K562 (cell line): ENCODE results near the gene GNG7. TPM values are rescaled to one million over a fixed set of nuclear protein-coding genes. Genes with fewer than 3 reads are reported as not detected.

Source experiments
- DACH1 ChIP-seq: fragments of 450-650 bp; IDR thresholded peaks from 2 replicates; pipeline ENCODE4 v1.6.1; 2018; ENCODE audit not compliant: partially characterized antibody
- E2F1 ChIP-seq: sonication (generic); formaldehyde crosslinking; IDR thresholded peaks from 2 replicates; pipeline ENCODE4 v1.8.1; 2023; ENCODE audit warnings: mild to moderate bottlenecking, missing genetic modification reagents, moderate library complexity
- GATAD2B ChIP-seq: fragments of 450-650 bp; IDR thresholded peaks from 2 replicates; pipeline ENCODE4 v1.6.1; 2017; ENCODE audit warnings: mild to moderate bottlenecking, borderline replicate concordance
- PHF20 ChIP-seq: fragments of 450-650 bp; IDR thresholded peaks from 2 replicates; pipeline ENCODE4 v1.6.1; 2018; ENCODE audit not compliant: partially characterized antibody
- SAFB ChIP-seq: fragments of 200-400 bp; formaldehyde crosslinking; IDR thresholded peaks from 2 replicates; pipeline ENCODE4 v1.6.1; 2017; ENCODE audit warnings: low read depth, low read length, borderline replicate concordance
- STAG1 ChIP-seq: sonication (generic); formaldehyde crosslinking; IDR thresholded peaks from 2 replicates; pipeline ENCODE4 v1.5.0; 2020; ENCODE audit warnings: missing genetic modification reagents, borderline replicate concordance
- YBX1 ChIP-seq: fragments of 450-650 bp; IDR thresholded peaks from 2 replicates; pipeline ENCODE4 v1.7.1; 2016; ENCODE audit warnings: mild to moderate bottlenecking
- ZBTB9 ChIP-seq: fragments of 450-650 bp; formaldehyde crosslinking; IDR thresholded peaks from 2 replicates; pipeline ENCODE4 v1.4.0; 2020; ENCODE audit warnings: mild to moderate bottlenecking, moderate library complexity
- ZNF212 ChIP-seq: fragments of 450-650 bp; formaldehyde crosslinking; IDR thresholded peaks from 2 replicates; pipeline ENCODE4 v1.4.0; 2020; ENCODE audit warnings: mild to moderate bottlenecking
- ZNF274 ChIP-seq: IDR thresholded peaks from 2 replicates; pipeline ENCODE4 v1.6.1; 2011; ENCODE audit warnings: low read depth, mild to moderate bottlenecking, low read length, moderate library complexity, borderline replicate concordance
- ZNF584 ChIP-seq: fragments of 200-800 bp; sonication (Bioruptor generic); IDR thresholded peaks from 2 replicates; pipeline ENCODE4 v1.6.1; 2016; ENCODE audit warnings: low read depth, mild to moderate bottlenecking, missing genetic modification characterization, missing compliant biosample characterization
- ZNF780A ChIP-seq: fragments of 250-450 bp; sonication (Bioruptor Pico); IDR thresholded peaks from 2 replicates; pipeline ENCODE4 v1.5.0; 2021; ENCODE audit warnings: mild to moderate bottlenecking
- ZNF79 ChIP-seq: fragments of 250-450 bp; sonication (Bioruptor Pico); IDR thresholded peaks from 2 replicates; pipeline ENCODE4 v1.4.0; 2020; ENCODE audit warnings: low read depth, mild to moderate bottlenecking, moderate library complexity
- polyA plus RNA-seq, 8 experiments: library from polyadenylated mRNA; depleted of rRNA in 4 of 8; stranded (reverse) in 5 of 8; unstranded in 3 of 8; fragments of >200 nt; fragmentation: Nextera tagmentation in 2 of 8; fragmentation: Illumina TruSeq in 1 of 8; extraction: Ambion mirVana in 2 of 8; extraction: Trizol in 1 of 8; gene quantifications; 2 replicates each; pipeline versions ENCODE4 v1.2.1 to v1.2.3, GENCODE V29; 2011 to 2014; ENCODE audit warnings: inconsistent platforms in 1 of 8, missing spikeins in 1 of 8
- total RNA-seq, 7 experiments: library from RNA; depleted of rRNA in 6 of 7; stranded (reverse); fragments of >200 nt in 6 of 7; fragmentation: Illumina TruSeq in 2 of 7; extraction: Trizol in 2 of 7; gene quantifications; 2 replicates each; pipeline versions ENCODE4 v1.2.1 to v1.2.3, GENCODE V29; 2011 to 2021; ENCODE audit warnings: low replicate concordance in 1 of 7
- TF ChIP-seq, protein P1 (sequence below): IDR thresholded peaks from 2 replicates; pipeline ENCODE4 v1.6.1; 2012; ENCODE audit warnings: low read depth, low read length, improper control_type of control experiment, borderline replicate concordance
- TF ChIP-seq, protein P2 (sequence below): fragments of 450-650 bp; conservative IDR thresholded peaks from 2 replicates; pipeline ENCODE4 v1.6.1; 2016; ENCODE audit warnings: missing genetic modification characterization, low read depth, mild to moderate bottlenecking, control low read depth, missing compliant biosample characterization
- TF ChIP-seq, protein P3 (sequence below): sonication (generic); formaldehyde crosslinking; IDR thresholded peaks from 2 replicates; pipeline ENCODE4 v1.4.0; 2020; ENCODE audit warnings: mild to moderate bottlenecking, missing genetic modification reagents
- TF ChIP-seq, protein P4 (sequence below), 2 experiments: fragments of 450-650 bp in 1 of 2; sonication (generic) in 1 of 2; formaldehyde crosslinking; conservative IDR thresholded peaks; 2 replicates each; pipeline versions ENCODE4 v1.4.0 to v1.8.1; 2020 to 2022; ENCODE audit warnings: mild to moderate bottlenecking in 1 of 2, missing genetic modification reagents in 1 of 2

Gene GNG7
- total and polyA plus RNA-seq, 9 of the 15 experiments (the other 6 are each of a cell fraction or from before 2014, with no cell fraction given), result 0.01 to 0.20 (median 0.06) TPM; not detected in 1

DNA sequence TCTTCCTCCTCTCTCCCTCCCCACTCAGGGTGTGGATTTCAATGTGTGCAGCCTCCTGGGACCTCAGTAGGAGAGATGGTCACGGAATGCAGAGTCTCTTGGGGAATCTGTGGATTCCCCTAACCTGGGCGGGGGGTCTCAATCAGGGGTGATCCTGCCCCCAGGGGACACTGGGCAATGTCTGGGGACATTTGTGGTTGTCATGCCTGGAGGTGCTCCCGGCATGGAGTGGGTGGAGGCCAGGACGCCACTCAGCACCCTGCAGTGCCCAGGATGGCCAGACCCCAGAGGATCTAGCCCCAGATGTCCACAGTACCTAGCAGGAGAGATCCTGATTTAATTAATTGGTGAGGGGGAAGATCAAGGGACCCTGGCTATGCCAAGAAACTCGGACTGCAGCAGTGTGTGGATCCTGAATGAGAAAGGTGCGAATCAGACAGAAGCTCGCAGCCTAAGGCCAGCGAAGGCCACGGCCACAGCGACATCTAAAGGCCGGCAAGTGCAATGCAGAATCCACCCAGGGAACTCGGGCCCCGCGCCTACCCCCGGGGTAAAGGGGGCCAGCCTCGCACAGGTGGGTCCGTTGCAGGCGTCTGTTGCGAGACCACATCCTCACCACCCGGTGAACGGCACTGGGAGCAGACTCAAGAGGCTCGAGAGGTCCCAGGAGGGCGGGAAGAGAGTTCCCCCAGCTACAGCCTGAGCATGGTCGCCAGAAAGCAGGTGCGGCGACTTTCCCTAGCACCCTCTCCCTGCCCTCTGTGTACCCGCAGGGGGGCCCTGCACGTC is 88.8 kb downstream of the GNG7 start (continued):
- TF ChIP-seq ZBTB9 (CRISPR knock-in tag) (no peak), STAG1 (CRISPR knock-in tag) (peak; percentile 57; the same call in 1 of the 2 replicates), ZNF780A (CRISPR knock-in tag) (no peak), ZNF274 (no peak), GATAD2B (no peak), E2F1 (CRISPR knock-in tag) (no peak), ZNF79 (no peak), PHF20 (no peak), ZNF212 (no peak), ZNF584 (no peak), YBX1 (no peak), DACH1 (no peak), SAFB (no peak)
- TF ChIP-seq, protein P1, sequence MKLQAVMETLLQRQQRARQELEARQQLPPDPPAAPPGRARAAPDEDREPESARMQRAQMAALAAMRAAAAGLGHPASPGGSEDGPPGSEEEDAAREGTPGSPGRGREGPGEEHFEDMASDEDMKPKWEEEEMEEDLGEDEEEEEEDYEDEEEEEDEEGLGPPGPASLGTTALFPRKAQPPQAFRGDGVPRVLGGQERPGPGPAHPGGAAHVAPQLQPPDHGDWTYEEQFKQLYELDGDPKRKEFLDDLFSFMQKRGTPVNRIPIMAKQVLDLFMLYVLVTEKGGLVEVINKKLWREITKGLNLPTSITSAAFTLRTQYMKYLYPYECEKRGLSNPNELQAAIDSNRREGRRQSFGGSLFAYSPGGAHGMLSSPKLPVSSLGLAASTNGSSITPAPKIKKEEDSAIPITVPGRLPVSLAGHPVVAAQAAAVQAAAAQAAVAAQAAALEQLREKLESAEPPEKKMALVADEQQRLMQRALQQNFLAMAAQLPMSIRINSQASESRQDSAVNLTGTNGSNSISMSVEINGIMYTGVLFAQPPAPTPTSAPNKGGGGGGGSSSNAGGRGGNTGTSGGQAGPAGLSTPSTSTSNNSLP, result no peak
- TF ChIP-seq, protein P2, sequence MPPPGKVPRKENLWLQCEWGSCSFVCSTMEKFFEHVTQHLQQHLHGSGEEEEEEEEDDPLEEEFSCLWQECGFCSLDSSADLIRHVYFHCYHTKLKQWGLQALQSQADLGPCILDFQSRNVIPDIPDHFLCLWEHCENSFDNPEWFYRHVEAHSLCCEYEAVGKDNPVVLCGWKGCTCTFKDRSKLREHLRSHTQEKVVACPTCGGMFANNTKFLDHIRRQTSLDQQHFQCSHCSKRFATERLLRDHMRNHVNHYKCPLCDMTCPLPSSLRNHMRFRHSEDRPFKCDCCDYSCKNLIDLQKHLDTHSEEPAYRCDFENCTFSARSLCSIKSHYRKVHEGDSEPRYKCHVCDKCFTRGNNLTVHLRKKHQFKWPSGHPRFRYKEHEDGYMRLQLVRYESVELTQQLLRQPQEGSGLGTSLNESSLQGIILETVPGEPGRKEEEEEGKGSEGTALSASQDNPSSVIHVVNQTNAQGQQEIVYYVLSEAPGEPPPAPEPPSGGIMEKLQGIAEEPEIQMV (tag), result no peak
- TF ChIP-seq, protein P3, sequence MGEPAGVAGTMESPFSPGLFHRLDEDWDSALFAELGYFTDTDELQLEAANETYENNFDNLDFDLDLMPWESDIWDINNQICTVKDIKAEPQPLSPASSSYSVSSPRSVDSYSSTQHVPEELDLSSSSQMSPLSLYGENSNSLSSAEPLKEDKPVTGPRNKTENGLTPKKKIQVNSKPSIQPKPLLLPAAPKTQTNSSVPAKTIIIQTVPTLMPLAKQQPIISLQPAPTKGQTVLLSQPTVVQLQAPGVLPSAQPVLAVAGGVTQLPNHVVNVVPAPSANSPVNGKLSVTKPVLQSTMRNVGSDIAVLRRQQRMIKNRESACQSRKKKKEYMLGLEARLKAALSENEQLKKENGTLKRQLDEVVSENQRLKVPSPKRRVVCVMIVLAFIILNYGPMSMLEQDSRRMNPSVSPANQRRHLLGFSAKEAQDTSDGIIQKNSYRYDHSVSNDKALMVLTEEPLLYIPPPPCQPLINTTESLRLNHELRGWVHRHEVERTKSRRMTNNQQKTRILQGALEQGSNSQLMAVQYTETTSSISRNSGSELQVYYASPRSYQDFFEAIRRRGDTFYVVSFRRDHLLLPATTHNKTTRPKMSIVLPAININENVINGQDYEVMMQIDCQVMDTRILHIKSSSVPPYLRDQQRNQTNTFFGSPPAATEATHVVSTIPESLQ (CRISPR knock-in tag), result no peak
- TF ChIP-seq, protein P4, sequence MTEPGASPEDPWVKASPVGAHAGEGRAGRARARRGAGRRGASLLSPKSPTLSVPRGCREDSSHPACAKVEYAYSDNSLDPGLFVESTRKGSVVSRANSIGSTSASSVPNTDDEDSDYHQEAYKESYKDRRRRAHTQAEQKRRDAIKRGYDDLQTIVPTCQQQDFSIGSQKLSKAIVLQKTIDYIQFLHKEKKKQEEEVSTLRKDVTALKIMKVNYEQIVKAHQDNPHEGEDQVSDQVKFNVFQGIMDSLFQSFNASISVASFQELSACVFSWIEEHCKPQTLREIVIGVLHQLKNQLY (CRISPR knock-in tag; conservative IDR thresholded peaks at IDR 0.05), result no peak
